Measurements from ENCODE around the gene TRAPPC12. TPM values are rescaled to one million over a fixed set of nuclear protein-coding genes. Genes with fewer than 3 reads are reported as not detected.
A peak's percentile ranks its signal among the peaks of the same experiment; 100 is the strongest.
"Not testable (repeated sequence)": the region's sequence is repeated elsewhere in the genome, so short reads cannot be mapped to it uniquely, and the experiment has no call there.

Gene TRAPPC12
- total and polyA plus RNA-seq, 9 donors, result 64.1 to 143 (median 81.4) TPM

- no peak overlapping the region for H3K27ac ChIP-seq
- no peak for TF ChIP-seq EP300 (IDR thresholded peaks at IDR 0.05)
- no peak for TF ChIP-seq CTCF (IDR thresholded peaks at IDR 0.05)
- no peak for TF ChIP-seq POLR2A (IDR thresholded peaks at IDR 0.05)
- 61 to 71% (median 67%) methylated on average over 9 of the region's 9 CpGs for WGBS, 3 donors
- no peaks in the 10 kb centered on the region for H3K9me3 ChIP-seq
- no peaks in the 10 kb centered on the region for H3K27me3 ChIP-seq
- H3K4me3 ChIP-seq, result no peak overlapping the region
- intact Hi-C loops (cut with DNase I), result no loop called here
- no peaks in the 10 kb centered on the region for H3K36me3 ChIP-seq
- H3K4me1 ChIP-seq (ENCODE audit: insufficient read depth), result peaks cover 5% of the 10 kb centered on the region
- no peak for DNase-seq
Observed at GRCh38 chr2:3447789-3448317, 68.4 kb downstream of the TRAPPC12 start.

- DNase-seq, result peak in 2 of 5 donors; percentile 33 to 62
- H3K36me3 ChIP-seq; H3K9me3 ChIP-seq; H3K4me3 ChIP-seq; H3K27ac ChIP-seq; intact Hi-C loops (cut with DNase I); H3K27me3 ChIP-seq; H3K4me1 ChIP-seq (ENCODE audit: insufficient read depth): not testable (repeated sequence)
- 11 to 25% (median 11%) methylated on average over 35 of the region's 35 CpGs for WGBS, 3 donors
Observed at GRCh38 chr2:3448441-3448911, 69.0 kb downstream of the TRAPPC12 start.

GRCh38 chr2:3449086-3449485, 69.6 kb downstream of the TRAPPC12 start:
- H3K27ac ChIP-seq, result no peak overlapping the region
- no peak overlapping the region for H3K4me3 ChIP-seq
- intact Hi-C loops (cut with DNase I), result no loop called here
- H3K9me3 ChIP-seq, result no peaks in the 10 kb centered on the region
- H3K36me3 ChIP-seq, result no peaks in the 10 kb centered on the region
- TF ChIP-seq POLR2A (IDR thresholded peaks at IDR 0.05) (no peak), EP300 (IDR thresholded peaks at IDR 0.05) (no peak), CTCF (IDR thresholded peaks at IDR 0.05) (no peak)
- H3K4me1 ChIP-seq (ENCODE audit: insufficient read depth), result peaks cover 5% of the 10 kb centered on the region
- no peaks in the 10 kb centered on the region for H3K27me3 ChIP-seq
- no peak for DNase-seq
- WGBS, 3 donors, result 27 to 34% (median 29%) methylated on average over 13 of the region's 13 CpGs

GRCh38 chr2:3449936-3450335, 70.4 kb downstream of the TRAPPC12 start:
- intact Hi-C loops (cut with DNase I), result no loop called here
- no peaks in the 10 kb centered on the region for H3K27me3 ChIP-seq
- H3K27ac ChIP-seq, result no peak overlapping the region
- no peak for TF ChIP-seq EP300 (IDR thresholded peaks at IDR 0.05)
- TF ChIP-seq CTCF (IDR thresholded peaks at IDR 0.05), result no peak
- TF ChIP-seq POLR2A (IDR thresholded peaks at IDR 0.05), result no peak
- WGBS, 3 donors, result 93 to 95% (median 94%) methylated on average over 11 of the region's 11 CpGs
- no peaks in the 10 kb centered on the region for H3K36me3 ChIP-seq
- peaks cover 5% of the 10 kb centered on the region for H3K4me1 ChIP-seq (ENCODE audit: insufficient read depth)
- no peaks in the 10 kb centered on the region for H3K9me3 ChIP-seq
- no peak for DNase-seq
- no peak overlapping the region for H3K4me3 ChIP-seq

- TF ChIP-seq CTCF (IDR thresholded peaks at IDR 0.05), result no peak
- TF ChIP-seq EP300 (IDR thresholded peaks at IDR 0.05), result no peak
- TF ChIP-seq POLR2A (IDR thresholded peaks at IDR 0.05), result no peak
- H3K4me1 ChIP-seq (ENCODE audit: insufficient read depth), result peaks cover 5% of the 10 kb centered on the region
- no peak overlapping the region for H3K4me3 ChIP-seq
- no peaks in the 10 kb centered on the region for H3K27me3 ChIP-seq
- WGBS, 3 donors, result 78 to 89% (median 81%) methylated on average over 15 to 16 of the region's 16 CpGs
- H3K36me3 ChIP-seq, result no peaks in the 10 kb centered on the region
- no peaks in the 10 kb centered on the region for H3K9me3 ChIP-seq
- H3K27ac ChIP-seq, result no peak overlapping the region
- intact Hi-C loops (cut with DNase I), result no loop called here
- no peak for DNase-seq
Observed at GRCh38 chr2:3450385-3451010, 71.0 kb downstream of the TRAPPC12 start.
